ENCODE measurements around the gene ADAM22. TPM values are rescaled to one million over a fixed set of nuclear protein-coding genes. Genes with fewer than 3 reads are reported as not detected.

ADAM22 gene
- total RNA-seq, 6 experiments from 2014 or later, result 0.06 to 0.32 (median 0.10) TPM

DNA sequence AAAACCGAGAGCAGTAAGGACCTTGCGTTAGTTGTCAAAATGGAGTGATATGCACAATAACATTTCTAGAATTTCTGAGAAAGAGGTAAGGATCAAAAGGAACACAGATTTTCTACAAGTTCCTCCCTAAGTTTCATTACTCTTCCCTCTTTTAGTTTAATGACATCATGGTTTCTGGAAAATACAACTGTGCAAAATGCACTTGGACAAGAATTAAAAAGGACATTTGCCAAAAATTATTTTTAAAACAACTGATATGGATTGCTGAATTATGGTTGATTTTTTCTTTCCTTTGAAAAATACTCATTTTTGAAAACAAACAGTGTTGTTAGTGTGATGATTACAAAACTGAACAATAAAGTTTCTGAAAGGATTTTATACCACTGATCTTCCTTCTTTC is 233.7 kb downstream of the ADAM22 start:
- H3K9me3 ChIP-seq, result no peaks in the 10 kb centered on the region
- H3K4me1 ChIP-seq, result no peaks in the 10 kb centered on the region
- no peaks in the 10 kb centered on the region for H3K27me3 ChIP-seq
- no peak for TF ChIP-seq POLR2A (IDR thresholded peaks at IDR 0.05)
- TF ChIP-seq, protein P1, sequence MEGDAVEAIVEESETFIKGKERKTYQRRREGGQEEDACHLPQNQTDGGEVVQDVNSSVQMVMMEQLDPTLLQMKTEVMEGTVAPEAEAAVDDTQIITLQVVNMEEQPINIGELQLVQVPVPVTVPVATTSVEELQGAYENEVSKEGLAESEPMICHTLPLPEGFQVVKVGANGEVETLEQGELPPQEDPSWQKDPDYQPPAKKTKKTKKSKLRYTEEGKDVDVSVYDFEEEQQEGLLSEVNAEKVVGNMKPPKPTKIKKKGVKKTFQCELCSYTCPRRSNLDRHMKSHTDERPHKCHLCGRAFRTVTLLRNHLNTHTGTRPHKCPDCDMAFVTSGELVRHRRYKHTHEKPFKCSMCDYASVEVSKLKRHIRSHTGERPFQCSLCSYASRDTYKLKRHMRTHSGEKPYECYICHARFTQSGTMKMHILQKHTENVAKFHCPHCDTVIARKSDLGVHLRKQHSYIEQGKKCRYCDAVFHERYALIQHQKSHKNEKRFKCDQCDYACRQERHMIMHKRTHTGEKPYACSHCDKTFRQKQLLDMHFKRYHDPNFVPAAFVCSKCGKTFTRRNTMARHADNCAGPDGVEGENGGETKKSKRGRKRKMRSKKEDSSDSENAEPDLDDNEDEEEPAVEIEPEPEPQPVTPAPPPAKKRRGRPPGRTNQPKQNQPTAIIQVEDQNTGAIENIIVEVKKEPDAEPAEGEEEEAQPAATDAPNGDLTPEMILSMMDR (IDR thresholded peaks at IDR 0.05), result no peak
- no peak overlapping the region for H3K4me3 ChIP-seq
- no peaks in the 10 kb centered on the region for H3K36me3 ChIP-seq
- DNase-seq, result no peak
- intact Hi-C loops (cut with DNase I), result no loop called here
- no peak for ATAC-seq
- WGBS (ENCODE audit: insufficient coverage, low coverage, low lambda C conversion rate, missing lambda C conversion rate), result 77% methylated on average over 2 of the region's 2 CpGs
- H3K27ac ChIP-seq, result no peak overlapping the region

DNA sequence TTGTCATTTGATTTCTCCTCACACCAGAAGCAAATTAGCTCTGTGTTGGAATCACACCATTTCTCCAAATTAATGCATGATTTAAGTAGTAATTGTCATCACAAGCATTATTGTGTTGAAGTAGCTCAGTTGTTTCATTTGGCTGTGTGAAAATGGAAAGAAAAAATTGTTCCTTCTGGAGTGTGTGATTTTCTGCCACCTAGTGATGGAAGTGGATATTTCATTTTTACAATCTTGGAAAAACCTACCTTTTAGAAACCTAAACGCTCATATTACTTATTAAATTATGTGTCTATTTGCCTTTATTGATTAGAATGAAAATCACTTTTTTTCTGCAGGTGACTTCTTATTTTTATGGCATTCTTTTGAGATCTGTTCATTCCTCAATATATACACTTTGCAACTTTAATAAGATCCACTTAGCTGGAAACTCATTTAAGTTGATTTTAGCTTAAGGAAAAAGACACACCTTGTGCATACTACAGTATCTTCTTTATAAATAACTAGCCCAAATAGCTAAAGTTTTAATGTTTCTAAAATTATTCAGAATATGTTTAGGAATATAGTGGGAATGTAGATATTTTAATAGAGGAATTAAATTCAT is 235.8 kb downstream of the ADAM22 start:
- H3K36me3 ChIP-seq, result no peaks in the 10 kb centered on the region
- no peak for DNase-seq
- 0% methylated on average over 1 of the region's 1 CpG for WGBS (ENCODE audit: insufficient coverage, low coverage, low lambda C conversion rate, missing lambda C conversion rate)
- H3K4me3 ChIP-seq, result no peak overlapping the region
- peak; percentile 36 to 56 (median 48) for ATAC-seq
- no peak overlapping the region for H3K27ac ChIP-seq
- intact Hi-C loops (cut with DNase I), result no loop called here
- no peaks in the 10 kb centered on the region for H3K27me3 ChIP-seq
- H3K9me3 ChIP-seq, result no peaks in the 10 kb centered on the region
- H3K4me1 ChIP-seq, result no peaks in the 10 kb centered on the region
- no peak for TF ChIP-seq POLR2A (IDR thresholded peaks at IDR 0.05)
- TF ChIP-seq, protein P1 (IDR thresholded peaks at IDR 0.05), result peak; percentile 36 to 61 (median 60)

DNA sequence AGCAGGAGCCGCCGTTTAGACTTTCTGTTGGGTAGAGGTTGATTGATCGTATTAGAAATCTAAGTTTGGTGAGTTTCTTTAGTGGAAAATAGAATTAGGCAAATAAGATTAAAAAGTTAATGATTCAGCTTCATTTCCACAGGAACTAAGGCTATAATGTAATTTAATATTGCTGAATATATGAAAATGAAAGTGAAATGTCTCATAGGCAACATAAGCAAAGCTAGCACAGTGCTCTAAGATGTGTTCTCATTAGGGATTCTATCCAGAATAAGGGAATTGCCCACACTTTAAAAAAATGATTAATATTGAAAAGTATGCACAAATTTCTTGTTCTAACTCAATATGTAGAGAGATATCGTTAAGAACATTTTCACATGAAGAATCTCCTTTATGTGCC is 238.8 kb downstream of the ADAM22 start:
- no peak for ATAC-seq
- 86% methylated on average over 4 of the region's 4 CpGs for WGBS (ENCODE audit: insufficient coverage, low coverage, low lambda C conversion rate, missing lambda C conversion rate)
- Histone ChIP-seq H3K27me3 (no peaks in the 10 kb centered on the region), H3K27ac (no peak overlapping the region), H3K4me3 (no peak overlapping the region), H3K4me1 (no peaks in the 10 kb centered on the region), H3K9me3 (no peaks in the 10 kb centered on the region), H3K36me3 (no peaks in the 10 kb centered on the region)
- intact Hi-C loops (cut with DNase I), result no loop called here
- DNase-seq, result no peak
- TF ChIP-seq, protein P1 (IDR thresholded peaks at IDR 0.05), result no peak
- no peak for TF ChIP-seq POLR2A (IDR thresholded peaks at IDR 0.05)

DNA sequence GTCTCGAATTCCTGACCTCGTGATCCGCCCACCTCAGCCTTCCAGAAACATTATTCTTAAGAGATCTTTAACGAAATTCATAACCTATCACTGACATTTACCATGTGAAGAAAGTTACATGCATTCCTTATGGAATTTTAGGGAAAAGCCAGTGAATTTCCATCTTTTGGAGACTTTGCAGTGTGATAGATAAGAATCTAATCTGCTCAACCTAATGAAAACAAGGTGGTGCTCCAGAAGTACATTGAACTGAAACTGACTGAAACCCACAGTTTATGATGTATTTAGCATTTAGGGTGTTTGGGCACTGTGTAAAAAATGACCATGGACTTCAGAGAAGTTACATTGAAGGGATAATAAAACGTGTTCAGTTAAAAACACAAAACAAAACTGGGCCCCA is 242.1 kb downstream of the ADAM22 start:
- WGBS (ENCODE audit: insufficient coverage, low coverage, low lambda C conversion rate, missing lambda C conversion rate), result 58% methylated on average over 5 of the region's 5 CpGs
- Histone ChIP-seq H3K4me1 (no peaks in the 10 kb centered on the region), H3K4me3 (no peak overlapping the region), H3K36me3 (no peaks in the 10 kb centered on the region), H3K9me3 (no peaks in the 10 kb centered on the region), H3K27me3 (no peaks in the 10 kb centered on the region), H3K27ac (no peak overlapping the region)
- intact Hi-C loops (cut with DNase I), result no loop called here
- TF ChIP-seq POLR2A (IDR thresholded peaks at IDR 0.05), result no peak
- TF ChIP-seq, protein P1 (IDR thresholded peaks at IDR 0.05), result no peak
- ATAC-seq (no peak), DNase-seq (no peak)

DNA sequence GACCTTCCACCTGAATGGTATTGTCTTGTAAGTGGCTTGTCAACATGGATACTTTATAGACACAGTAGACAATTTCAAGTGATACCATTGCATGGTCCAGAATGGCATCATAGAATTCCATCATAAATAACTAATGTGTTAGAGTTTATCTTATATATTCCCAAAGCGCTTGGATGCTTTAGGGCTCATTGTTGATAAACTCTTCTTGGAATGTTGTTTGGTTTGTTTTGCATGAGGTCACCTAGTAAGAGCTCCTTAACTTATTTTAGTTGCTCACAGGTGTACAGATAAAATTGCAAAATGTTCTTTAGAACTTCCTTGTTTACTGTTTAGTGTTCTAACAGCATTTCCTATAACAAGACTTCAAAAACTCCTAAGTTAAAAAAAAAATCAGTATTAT is 249.0 kb downstream of the ADAM22 start:
- ATAC-seq (no peak), DNase-seq (no peak)
- Histone ChIP-seq H3K27me3 (no peaks in the 10 kb centered on the region), H3K36me3 (no peaks in the 10 kb centered on the region), H3K4me3 (no peak overlapping the region), H3K27ac (no peak overlapping the region), H3K4me1 (no peaks in the 10 kb centered on the region), H3K9me3 (no peaks in the 10 kb centered on the region)
- TF ChIP-seq POLR2A (IDR thresholded peaks at IDR 0.05), result no peak
- TF ChIP-seq, protein P1 (IDR thresholded peaks at IDR 0.05), result no peak
- WGBS (ENCODE audit: insufficient coverage, low coverage, low lambda C conversion rate, missing lambda C conversion rate), result 81% methylated on average over 1 of the region's 1 CpG
- intact Hi-C loops (cut with DNase I), result no loop called here

Data from right lobe of liver (tissue), 6 donors.